Ishikawa (cell line): ENCODE data around the gene GOLGA2.
"Not testable (repeated sequence)": the region's sequence is repeated elsewhere in the genome, so short reads cannot be mapped to it uniquely, and the experiment has no call there.

Experiments used
- CEBPB ChIP-seq: IDR thresholded peaks from 2 replicates; pipeline ENCODE4 v1.6.1; 2012
- EP300 ChIP-seq: IDR thresholded peaks from 2 replicates; pipeline ENCODE4 v1.6.1; 2012; ENCODE audit warnings: borderline replicate concordance
- YY1 ChIP-seq: IDR thresholded peaks from 2 replicates; pipeline ENCODE4 v1.6.1; 2012; ENCODE audit warnings: low read depth

GRCh38 chr9:128279088-128280073 is 3.6 kb upstream of the GOLGA2 start:
- not testable (repeated sequence) for TF ChIP-seq YY1, EP300, CEBPB
